Endodermal cell (in vitro differentiated cells): ENCODE data around the gene OR10G2. TPM values are rescaled to one million over a fixed set of nuclear protein-coding genes. Genes with fewer than 3 reads are reported as not detected.

Source experiments
- DNase-seq: peaks from one replicate; pipeline ENCODE4 v3.0.0-alpha.2; 2017
- H3K27ac ChIP-seq: 2 replicates; pipeline ENCODE4 v1.5.1; 2013; ENCODE audit warnings: mild to moderate bottlenecking, low read depth, low read length, moderate library complexity
- H3K27me3 ChIP-seq: 2 replicates; pipeline ENCODE4 v1.6.1; 2013; ENCODE audit warnings: mild to moderate bottlenecking, low read length, moderate library complexity; ENCODE audit not compliant: insufficient read depth, control insufficient read depth, poor library complexity, severe bottlenecking
- H3K36me3 ChIP-seq: 2 replicates; pipeline ENCODE4 v1.7.0; 2013; ENCODE audit warnings: mild to moderate bottlenecking, low read length, moderate library complexity; ENCODE audit not compliant: control insufficient read depth, insufficient read depth
- H3K4me1 ChIP-seq: one replicate; pipeline ENCODE4 v1.7.0; 2013; ENCODE audit warnings: low read length; ENCODE audit not compliant: control insufficient read depth, insufficient read depth
- H3K4me3 ChIP-seq: 2 replicates; pipeline ENCODE4 v1.5.1; 2013; ENCODE audit warnings: mild to moderate bottlenecking, low read length, moderate library complexity
- H3K9ac ChIP-seq: 2 replicates; pipeline ENCODE4 v1.6.1; 2013; ENCODE audit warnings: mild to moderate bottlenecking, low read length, moderate library complexity; ENCODE audit not compliant: poor library complexity, severe bottlenecking; ENCODE audit errors: extremely low read depth
- H3K9me3 ChIP-seq: 2 replicates; pipeline ENCODE4 v1.6.1; 2013; ENCODE audit warnings: mild to moderate bottlenecking, low read length, moderate library complexity; ENCODE audit not compliant: control insufficient read depth
- H3K27ac Mint-ChIP-seq: 2 replicates; pipeline ENCODE4 v1.8.0; 2020; ENCODE audit warnings: mixed read lengths
- H3K27me3 Mint-ChIP-seq: 2 replicates; pipeline ENCODE4 v1.8.0; 2021; ENCODE audit warnings: mild to moderate bottlenecking, mixed read lengths; ENCODE audit not compliant: insufficient read depth
- H3K36me3 Mint-ChIP-seq: 2 replicates; pipeline ENCODE4 v1.8.0; 2020; ENCODE audit warnings: low read depth, mixed read lengths
- H3K4me1 Mint-ChIP-seq: 2 replicates; pipeline ENCODE4 v1.8.0; 2020; ENCODE audit warnings: mixed read lengths
- H3K4me3 Mint-ChIP-seq: 2 replicates; pipeline ENCODE4 v1.8.0; 2020; ENCODE audit warnings: mild to moderate bottlenecking, moderate library complexity, mixed read lengths
- H3K9me3 Mint-ChIP-seq: 2 replicates; pipeline ENCODE4 v1.8.0; 2020; ENCODE audit warnings: mild to moderate bottlenecking, mixed read lengths
- WGBS, 2 experiments: methylation state at CpG; one replicate each; pipeline versions ENCODE4 v1.1.5 to v1.1.7; 2013; ENCODE audit warnings: missing lambda C conversion rate in 2 of 2, mixed read lengths in 1 of 2; ENCODE audit not compliant: insufficient coverage in 1 of 2, insufficient read length in 1 of 2; 5-methylcytosine and 5-hydroxymethylcytosine counted together
- total RNA-seq, 2 donors: library from RNA; stranded (reverse); fragmentation: NEBNext Ultra II Directional in 1 of 2; extraction: Animal tissue kit (Norgen Biotek cat#: 25700) in 1 of 2; gene quantifications; 2 replicates in 1 of 2; 3 replicates in 1 of 2; pipeline ENCODE4 v1.2.1, GENCODE V29; 2021
- TF ChIP-seq, protein P1 (sequence below): fragments of 200-600 bp; sonication (generic); conservative IDR thresholded peaks from 2 replicates; pipeline ENCODE4 v1.5.0; 2021; ENCODE audit warnings: antibody characterized with exemption, mild to moderate bottlenecking

The OR10G2 gene
- total RNA-seq, 2 donors from 2014 or later, result not detected

DNA sequence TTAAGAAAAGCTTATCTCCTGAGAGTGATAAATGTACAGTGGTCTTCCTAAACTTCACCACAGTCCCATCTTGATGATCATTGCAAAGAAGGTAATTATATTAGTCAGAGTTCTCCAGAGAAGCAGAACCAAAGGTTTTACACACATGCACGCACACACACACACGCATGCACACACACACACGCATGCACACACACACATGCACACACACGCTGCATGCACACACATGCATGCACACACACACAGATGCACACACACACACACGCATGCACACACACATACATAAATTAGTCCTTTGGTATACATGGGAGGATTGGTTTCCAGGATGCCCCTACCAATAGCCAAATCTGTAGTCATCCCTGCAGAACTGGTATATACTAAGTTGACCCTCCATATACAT is 19.5 kb upstream of the OR10G2 start:
- H3K4me3 Mint-ChIP-seq, result no peak overlapping the region
- H3K4me1 ChIP-seq, result no peaks in the 10 kb centered on the region
- no peak overlapping the region for H3K27ac ChIP-seq

DNA sequence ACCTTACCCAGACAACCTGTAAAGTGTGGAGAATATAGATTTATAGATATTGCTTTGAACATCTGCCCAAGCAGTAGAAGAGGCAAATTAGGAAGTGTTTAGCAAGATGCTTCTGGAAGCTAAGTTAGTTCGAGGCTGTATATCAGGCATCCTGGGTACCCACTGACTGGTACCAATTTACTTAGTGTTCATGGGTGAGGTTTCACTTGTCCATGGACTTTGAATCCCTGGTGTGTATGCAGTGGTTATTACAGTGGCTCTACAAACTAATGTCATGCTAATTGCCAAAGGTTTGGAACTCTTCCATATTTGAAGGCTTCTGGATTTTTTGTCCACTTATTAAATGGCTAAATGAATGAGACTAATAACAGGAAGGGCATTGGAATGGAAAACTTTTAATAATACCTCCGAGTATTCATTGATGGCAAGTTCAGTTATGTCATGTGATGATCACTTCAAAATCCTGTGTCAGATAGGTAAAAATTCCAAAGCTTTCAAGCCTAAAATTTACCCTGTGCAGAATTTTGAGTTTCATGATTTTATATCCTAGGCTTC is 18.7 kb upstream of the OR10G2 start, which contains the start of gene OR4E2:
Gene OR4E2 (plus strand): TSS at position 505 of the 555 bp plus-strand sequence. CDS start 11,248 bp downstream, outside the sequence.
- TF ChIP-seq, protein P1, sequence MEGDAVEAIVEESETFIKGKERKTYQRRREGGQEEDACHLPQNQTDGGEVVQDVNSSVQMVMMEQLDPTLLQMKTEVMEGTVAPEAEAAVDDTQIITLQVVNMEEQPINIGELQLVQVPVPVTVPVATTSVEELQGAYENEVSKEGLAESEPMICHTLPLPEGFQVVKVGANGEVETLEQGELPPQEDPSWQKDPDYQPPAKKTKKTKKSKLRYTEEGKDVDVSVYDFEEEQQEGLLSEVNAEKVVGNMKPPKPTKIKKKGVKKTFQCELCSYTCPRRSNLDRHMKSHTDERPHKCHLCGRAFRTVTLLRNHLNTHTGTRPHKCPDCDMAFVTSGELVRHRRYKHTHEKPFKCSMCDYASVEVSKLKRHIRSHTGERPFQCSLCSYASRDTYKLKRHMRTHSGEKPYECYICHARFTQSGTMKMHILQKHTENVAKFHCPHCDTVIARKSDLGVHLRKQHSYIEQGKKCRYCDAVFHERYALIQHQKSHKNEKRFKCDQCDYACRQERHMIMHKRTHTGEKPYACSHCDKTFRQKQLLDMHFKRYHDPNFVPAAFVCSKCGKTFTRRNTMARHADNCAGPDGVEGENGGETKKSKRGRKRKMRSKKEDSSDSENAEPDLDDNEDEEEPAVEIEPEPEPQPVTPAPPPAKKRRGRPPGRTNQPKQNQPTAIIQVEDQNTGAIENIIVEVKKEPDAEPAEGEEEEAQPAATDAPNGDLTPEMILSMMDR, result no peak
- Histone ChIP-seq H3K9me3 (no peaks in the 10 kb centered on the region), H3K9ac (no peak within 1 kb of the TSS), H3K27me3 (no peaks in the 10 kb centered on the region), H3K36me3 (no peaks in the 10 kb centered on the region), H3K4me3 (no peak within 1 kb of the TSS), H3K27ac (no peak within 1 kb of the TSS), H3K4me1 (no peaks in the 10 kb centered on the region)
- Mint-ChIP-seq H3K9me3 (no peaks in the 10 kb centered on the region), H3K4me3 (no peak within 1 kb of the TSS), H3K27me3 (peaks cover 2% of the 10 kb centered on the region), H3K4me1 (peaks cover 4% of the 10 kb centered on the region), H3K36me3 (no peaks in the 10 kb centered on the region), H3K27ac (no peak within 1 kb of the TSS)
- DNase-seq, result no peak
- 89 to 95% methylated on average over 2 of the region's 2 CpGs for WGBS, 2 experiments

More for the DNA sequence above, 19.5 kb upstream of the OR10G2 start:
- Histone ChIP-seq H3K27me3 (no peaks in the 10 kb centered on the region), H3K4me3 (no peak overlapping the region), H3K36me3 (no peaks in the 10 kb centered on the region), H3K9me3 (no peaks in the 10 kb centered on the region), H3K9ac (no peak overlapping the region)
- H3K4me1 Mint-ChIP-seq, result peaks cover 4% of the 10 kb centered on the region
- no peaks in the 10 kb centered on the region for H3K9me3 Mint-ChIP-seq
- H3K36me3 Mint-ChIP-seq, result no peaks in the 10 kb centered on the region
- WGBS, 2 experiments, result 88 to 100% methylated on average over 1 to 5 of the region's 5 CpGs
- H3K27me3 Mint-ChIP-seq, result peaks cover 2% of the 10 kb centered on the region
- no peak for DNase-seq
- TF ChIP-seq, protein P1, result no peak
- H3K27ac Mint-ChIP-seq, result no peak overlapping the region

DNA sequence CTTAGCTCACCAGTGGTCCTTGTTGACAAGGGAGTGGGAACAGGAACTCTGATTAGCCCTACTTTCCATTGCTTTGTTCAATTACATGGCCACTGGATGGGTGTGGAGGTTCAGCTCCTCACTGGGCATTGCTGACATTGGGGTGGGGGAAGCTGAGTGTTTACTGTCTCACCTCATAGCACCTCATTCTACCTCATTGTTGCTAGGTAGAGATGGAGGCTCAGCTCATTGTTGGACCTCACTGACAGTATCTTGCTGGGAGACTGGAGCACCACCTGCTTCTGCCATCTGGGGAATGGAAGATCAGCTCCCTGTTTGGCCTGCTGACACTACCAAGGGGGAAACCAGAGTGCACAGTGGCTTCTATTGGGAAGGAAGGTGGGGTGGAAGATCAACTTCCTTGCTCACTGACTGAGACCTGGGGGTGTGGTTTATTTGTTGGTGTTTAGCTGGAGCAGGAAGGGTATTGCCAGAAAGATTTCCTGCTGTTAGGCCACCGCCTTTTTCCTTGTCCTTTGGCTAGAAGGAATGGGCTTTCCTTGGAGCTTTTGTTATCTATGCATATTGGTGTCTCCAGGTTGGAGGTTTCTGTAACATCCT is 17.6 kb upstream of the OR10G2 start:
- peak; percentile 50 for DNase-seq
- Mint-ChIP-seq H3K27ac (no peak overlapping the region), H3K36me3 (no peaks in the 10 kb centered on the region)

More for the DNA sequence above, 17.6 kb upstream of the OR10G2 start:
- H3K4me3 Mint-ChIP-seq, result no peak overlapping the region
- Histone ChIP-seq H3K4me3 (no peak overlapping the region), H3K9me3 (no peaks in the 10 kb centered on the region), H3K27me3 (no peaks in the 10 kb centered on the region), H3K36me3 (no peaks in the 10 kb centered on the region), H3K9ac (no peak overlapping the region), H3K27ac (no peak overlapping the region), H3K4me1 (no peaks in the 10 kb centered on the region)
- peaks cover 4% of the 10 kb centered on the region for H3K4me1 Mint-ChIP-seq
- peaks cover 2% of the 10 kb centered on the region for H3K27me3 Mint-ChIP-seq
- no peaks in the 10 kb centered on the region for H3K9me3 Mint-ChIP-seq
- TF ChIP-seq, protein P1, result no peak
- WGBS, 2 experiments, result 33 to 74% methylated on average over 1 of the region's 1 CpG
